Prostate gland (tissue), 2 donors: Measurements from ENCODE around the gene ST6GALNAC3. TPM values are rescaled to one million over a fixed set of nuclear protein-coding genes. Genes with fewer than 3 reads are reported as not detected.
"Not testable (repeated sequence)": the region's sequence is repeated elsewhere in the genome, so short reads cannot be mapped to it uniquely, and the experiment has no call there.

Experiments
- DNase-seq: peaks from one replicate; pipeline ENCODE4 v3.0.0-alpha.2; 2019; ENCODE audit warnings: low spot score
- H3K27ac ChIP-seq, 2 donors: fragments of 200-600 bp; sonication (generic); 2 replicates each; pipeline ENCODE4 v1.5.1; 2017 to 2019
- H3K27me3 ChIP-seq: fragments of 200-600 bp; sonication (generic); replicated peaks from 2 replicates; pipeline ENCODE4 v1.5.1; 2019; ENCODE audit not compliant: insufficient read depth
- H3K36me3 ChIP-seq, 2 donors: fragments of 200-600 bp; sonication (generic); 1 replicate in 1 of 2; 2 replicates in 1 of 2; pipeline versions ENCODE4 v1.5.1 to v1.8.1; 2017 to 2019
- H3K4me1 ChIP-seq: fragments of 200-600 bp; sonication (generic); replicated peaks from 2 replicates; pipeline ENCODE4 v1.5.1; 2019
- H3K4me3 ChIP-seq, 2 donors: fragments of 200-600 bp; sonication (generic); 2 replicates each; pipeline ENCODE4 v1.5.1; 2017 to 2019
- H3K9me3 ChIP-seq: fragments of 200-600 bp; sonication (generic); 2 replicates; pipeline ENCODE4 v1.5.1; 2017
- POLR2A ChIP-seq: fragments of 450-650 bp; IDR thresholded peaks from one replicate; pipeline ENCODE4 v1.6.1; 2016; ENCODE audit warnings: antibody characterized with exemption, mild to moderate bottlenecking
- POLR2AphosphoS5 ChIP-seq: sonication (generic); formaldehyde crosslinking; IDR thresholded peaks from one replicate; pipeline ENCODE4 v1.6.1; 2017; ENCODE audit warnings: antibody characterized with exemption
- WGBS: methylation state at CpG from one replicate; pipeline ENCODE4 v1.1.5; 2018; 5-methylcytosine and 5-hydroxymethylcytosine counted together
- intact Hi-C: fragments of 100-400 bp; cut with DNase I; formaldehyde crosslinking; loops from one replicate; pipeline ENCODE4 v1.14.2; 2022
- total RNA-seq, 2 donors: library from RNA; depleted of rRNA; stranded (reverse); fragments of >200 nt; gene quantifications; one replicate each; pipeline ENCODE4 v1.1.0, GENCODE V29; 2016
- TF ChIP-seq, protein P1 (sequence below), 4 experiments: fragments of 200-600 bp in 2 of 4; fragments of 450-650 bp in 2 of 4; sonication (generic) in 2 of 4; IDR thresholded peaks; 1 replicate in 3 of 4; 2 replicates in 1 of 4; pipeline ENCODE4 v1.5.1; 2016 to 2019; ENCODE audit warnings: antibody characterized with exemption in 4 of 4, mild to moderate bottlenecking in 2 of 4, moderate library complexity in 2 of 4

The ST6GALNAC3 gene
- total RNA-seq, 2 donors from 2014 or later: 0.41 to 0.80 TPM

DNA sequence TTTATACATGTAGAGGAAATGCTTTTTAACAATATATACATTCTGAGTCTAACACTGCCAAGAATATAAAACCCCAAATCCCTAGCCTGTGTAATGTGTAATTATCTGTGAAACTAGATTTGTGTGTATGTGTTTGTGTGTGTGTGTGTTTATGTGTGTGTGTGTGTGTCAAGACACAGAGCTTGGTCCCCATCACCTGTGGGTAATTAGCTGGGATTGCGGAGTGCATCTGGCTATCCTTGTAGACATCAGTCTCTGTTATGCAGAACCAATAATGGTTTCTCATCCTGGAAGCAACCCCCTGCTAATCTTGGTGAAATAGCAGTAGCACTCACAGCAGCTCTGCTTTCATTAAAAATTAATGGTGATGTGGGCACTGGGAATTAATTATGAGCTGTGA, 26.3 kb upstream of the ST6GALNAC3 start:
- H3K27me3 ChIP-seq: no peaks in the 10 kb centered on the region
- intact Hi-C loops: no loop called here

DNA sequence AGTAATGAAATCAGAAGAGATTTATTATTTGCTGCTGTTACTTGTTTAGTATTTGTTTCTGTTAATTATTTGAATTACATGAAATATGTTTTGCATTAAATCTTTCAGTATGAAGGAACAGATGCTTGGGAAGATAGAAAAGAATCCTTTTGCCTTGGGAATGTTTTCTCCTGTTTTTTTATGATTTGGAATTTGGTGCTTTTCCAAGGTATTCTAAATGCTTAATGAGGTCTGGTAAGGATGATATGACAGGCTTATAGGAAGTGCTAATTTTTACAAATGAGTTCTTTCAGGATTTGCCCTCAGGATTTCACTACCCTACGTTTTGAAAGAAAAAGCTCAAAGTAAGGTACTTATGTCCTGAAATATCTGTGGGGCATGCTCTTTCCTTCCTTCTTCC, 25.6 kb upstream of the ST6GALNAC3 start:
- H3K4me1 ChIP-seq: no peaks in the 10 kb centered on the region
- H3K36me3 ChIP-seq: no peaks in the 10 kb centered on the region
- intact Hi-C loops: no loop called here
- TF ChIP-seq POLR2AphosphoS5 (no peak), POLR2A (no peak)
- TF ChIP-seq, protein P1, sequence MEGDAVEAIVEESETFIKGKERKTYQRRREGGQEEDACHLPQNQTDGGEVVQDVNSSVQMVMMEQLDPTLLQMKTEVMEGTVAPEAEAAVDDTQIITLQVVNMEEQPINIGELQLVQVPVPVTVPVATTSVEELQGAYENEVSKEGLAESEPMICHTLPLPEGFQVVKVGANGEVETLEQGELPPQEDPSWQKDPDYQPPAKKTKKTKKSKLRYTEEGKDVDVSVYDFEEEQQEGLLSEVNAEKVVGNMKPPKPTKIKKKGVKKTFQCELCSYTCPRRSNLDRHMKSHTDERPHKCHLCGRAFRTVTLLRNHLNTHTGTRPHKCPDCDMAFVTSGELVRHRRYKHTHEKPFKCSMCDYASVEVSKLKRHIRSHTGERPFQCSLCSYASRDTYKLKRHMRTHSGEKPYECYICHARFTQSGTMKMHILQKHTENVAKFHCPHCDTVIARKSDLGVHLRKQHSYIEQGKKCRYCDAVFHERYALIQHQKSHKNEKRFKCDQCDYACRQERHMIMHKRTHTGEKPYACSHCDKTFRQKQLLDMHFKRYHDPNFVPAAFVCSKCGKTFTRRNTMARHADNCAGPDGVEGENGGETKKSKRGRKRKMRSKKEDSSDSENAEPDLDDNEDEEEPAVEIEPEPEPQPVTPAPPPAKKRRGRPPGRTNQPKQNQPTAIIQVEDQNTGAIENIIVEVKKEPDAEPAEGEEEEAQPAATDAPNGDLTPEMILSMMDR (IDR thresholded peaks at IDR 0.05): no peak
- DNase-seq: no peak
- H3K4me3 ChIP-seq: no peak overlapping the region
- no peak overlapping the region for H3K27ac ChIP-seq
- peaks cover 4% of the 10 kb centered on the region for H3K9me3 ChIP-seq
- WGBS: 33% methylated on average over 1 of the region's 1 CpG
- H3K27me3 ChIP-seq: no peaks in the 10 kb centered on the region

More for the DNA sequence above, 26.3 kb upstream of the ST6GALNAC3 start:
- no peaks in the 10 kb centered on the region for H3K36me3 ChIP-seq
- TF ChIP-seq POLR2A: no peak
- no peak for TF ChIP-seq POLR2AphosphoS5
- TF ChIP-seq, protein P1 (IDR thresholded peaks at IDR 0.05): no peak
- H3K27ac ChIP-seq: no peak overlapping the region
- peaks cover 4% of the 10 kb centered on the region for H3K9me3 ChIP-seq
- WGBS: 100% methylated on average over 1 of the region's 1 CpG
- H3K4me1 ChIP-seq: no peaks in the 10 kb centered on the region
- H3K4me3 ChIP-seq: no peak overlapping the region
- DNase-seq: no peak

DNA sequence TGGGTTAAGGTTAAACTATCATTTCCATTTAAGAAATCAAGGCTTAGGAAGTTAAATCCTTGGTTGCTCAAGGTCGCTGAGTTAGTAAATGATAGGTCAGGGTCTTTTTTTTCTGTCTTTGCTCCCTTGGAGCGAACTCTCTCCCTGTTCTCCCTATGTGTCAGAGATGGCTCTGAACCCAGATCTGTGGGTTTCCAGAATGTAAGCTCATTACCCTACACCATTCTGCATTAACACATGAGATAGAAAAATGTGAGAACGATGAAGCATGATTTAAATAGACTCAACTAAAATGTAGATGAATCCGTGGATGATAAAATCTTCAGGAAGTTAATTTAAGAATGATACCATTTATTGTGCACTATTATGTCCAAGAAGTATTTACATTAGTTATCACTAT, 25.0 kb upstream of the ST6GALNAC3 start:
- no peak for DNase-seq
- Histone ChIP-seq H3K4me1 (no peaks in the 10 kb centered on the region), H3K27ac (no peak overlapping the region), H3K27me3 (no peaks in the 10 kb centered on the region), H3K4me3 (no peak overlapping the region), H3K9me3 (peaks cover 2% of the 10 kb centered on the region), H3K36me3 (no peaks in the 10 kb centered on the region)
- 80% methylated on average over 4 of the region's 4 CpGs for WGBS
- no peak for TF ChIP-seq POLR2A
- TF ChIP-seq, protein P1 (IDR thresholded peaks at IDR 0.05): no peak
- no peak for TF ChIP-seq POLR2AphosphoS5
- intact Hi-C loops: no loop called here

DNA sequence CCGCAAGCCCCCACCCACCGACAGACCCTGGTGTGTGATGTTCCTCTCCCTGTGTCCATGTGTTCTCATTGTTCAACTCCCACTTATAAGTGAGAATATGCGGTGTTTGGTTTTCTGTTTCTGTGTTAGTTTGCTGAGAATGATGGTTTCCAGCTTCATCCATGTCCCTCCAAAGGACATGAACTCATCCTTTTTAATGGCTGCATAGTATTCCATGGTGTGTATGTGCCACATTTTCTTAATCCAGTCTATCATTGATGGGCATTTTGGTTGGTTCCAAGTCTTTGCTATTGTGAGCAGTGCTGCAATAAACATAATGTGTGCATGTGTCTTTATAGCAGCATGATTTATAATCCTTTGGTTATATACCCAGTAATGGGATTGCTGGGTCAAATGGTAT, 24.5 kb upstream of the ST6GALNAC3 start:
- intact Hi-C loops, H3K27me3 ChIP-seq, H3K4me3 ChIP-seq, H3K27ac ChIP-seq, H3K4me1 ChIP-seq, H3K9me3 ChIP-seq, H3K36me3 ChIP-seq, DNase-seq: not testable (repeated sequence)
- WGBS: 98% methylated on average over 3 of the region's 3 CpGs

DNA sequence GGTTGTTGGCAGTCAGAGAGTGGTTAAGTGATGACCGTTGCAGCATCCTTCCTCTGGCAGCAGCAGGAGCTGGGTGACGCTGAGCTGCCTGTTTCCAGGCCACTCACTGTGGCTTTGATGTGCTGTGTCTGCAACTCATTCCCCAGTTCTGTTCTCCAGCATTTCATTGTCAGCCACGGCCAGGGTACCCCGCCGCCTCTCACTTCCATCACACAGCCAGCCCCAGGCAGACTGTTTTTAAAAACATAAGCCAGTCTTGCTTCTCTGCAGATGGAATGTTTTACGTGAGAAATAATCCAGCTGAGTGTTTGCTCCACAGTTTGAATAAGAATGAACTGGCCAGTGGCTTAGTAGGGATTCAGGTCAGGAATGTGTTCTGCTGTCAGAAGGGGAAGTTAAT, 21.5 kb upstream of the ST6GALNAC3 start:
- Histone ChIP-seq H3K9me3 (no peaks in the 10 kb centered on the region), H3K36me3 (no peaks in the 10 kb centered on the region), H3K4me1 (no peaks in the 10 kb centered on the region), H3K4me3 (no peak overlapping the region), H3K27me3 (no peaks in the 10 kb centered on the region), H3K27ac (no peak overlapping the region)
- TF ChIP-seq POLR2A: no peak
- TF ChIP-seq POLR2AphosphoS5: no peak
- TF ChIP-seq, protein P1 (IDR thresholded peaks at IDR 0.05): no peak
- WGBS: 28% methylated on average over 6 of the region's 6 CpGs
- intact Hi-C loops: no loop called here
- DNase-seq: no peak
